ENCODE data around the gene PRG3. TPM values are rescaled to one million over a fixed set of nuclear protein-coding genes. Genes with fewer than 3 reads are reported as not detected.
"Not testable (repeated sequence)": the region's sequence is repeated elsewhere in the genome, so short reads cannot be mapped to it uniquely, and the experiment has no call there.

Gene PRG3
- total and polyA plus RNA-seq, 2 donors from 2014 or later: not detected

DNA sequence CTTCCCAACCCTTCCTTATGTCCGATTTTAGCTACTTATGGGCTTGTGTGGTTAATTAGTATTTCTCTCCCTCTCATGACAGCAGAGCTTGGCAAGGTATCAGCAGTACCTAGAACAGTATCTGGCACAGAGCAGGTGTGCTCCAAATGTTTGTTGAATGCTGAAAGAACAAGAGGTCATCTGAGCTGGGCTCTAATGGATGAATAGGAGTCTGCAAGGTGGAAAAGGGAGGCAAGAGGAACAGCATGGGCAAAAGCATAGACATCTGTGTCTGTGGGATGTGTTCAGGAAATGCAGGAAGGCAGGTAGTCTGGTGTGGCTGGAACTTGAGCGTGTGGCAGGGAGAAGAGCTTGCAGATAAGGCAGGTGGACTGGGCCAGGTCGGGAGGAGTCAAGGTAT, 19.0 kb downstream of the PRG3 start:
- Histone ChIP-seq H3K27me3 (ENCODE audit: control insufficient read depth, insufficient read depth, low read length) (no peaks in the 10 kb centered on the region), H3K27ac (ENCODE audit: low read depth in 2 of 2, low read length in 2 of 2) (no peak overlapping the region), H3K9me3 (ENCODE audit: control insufficient read depth in 2 of 3, insufficient read depth in 1 of 3, low read length in 3 of 3) (no peaks in the 10 kb centered on the region), H3K9ac (ENCODE audit: low read length in 3 of 3) (no peak overlapping the region), H3K4me1 (ENCODE audit: control insufficient read depth in 2 of 3, insufficient read depth in 2 of 3, low read depth in 1 of 3, low read length in 3 of 3) (no peaks in the 10 kb centered on the region), H3K36me3 (ENCODE audit: control insufficient read depth in 2 of 3, insufficient read depth in 3 of 3, low read length in 3 of 3) (no peaks in the 10 kb centered on the region), H3K4me3 (ENCODE audit: low read length in 3 of 3) (no peak overlapping the region)
- intact Hi-C loops (cut with DNase I): no loop called here
- no peak for DNase-seq
- FAIRE-seq: no peak
- TF ChIP-seq, protein P1, sequence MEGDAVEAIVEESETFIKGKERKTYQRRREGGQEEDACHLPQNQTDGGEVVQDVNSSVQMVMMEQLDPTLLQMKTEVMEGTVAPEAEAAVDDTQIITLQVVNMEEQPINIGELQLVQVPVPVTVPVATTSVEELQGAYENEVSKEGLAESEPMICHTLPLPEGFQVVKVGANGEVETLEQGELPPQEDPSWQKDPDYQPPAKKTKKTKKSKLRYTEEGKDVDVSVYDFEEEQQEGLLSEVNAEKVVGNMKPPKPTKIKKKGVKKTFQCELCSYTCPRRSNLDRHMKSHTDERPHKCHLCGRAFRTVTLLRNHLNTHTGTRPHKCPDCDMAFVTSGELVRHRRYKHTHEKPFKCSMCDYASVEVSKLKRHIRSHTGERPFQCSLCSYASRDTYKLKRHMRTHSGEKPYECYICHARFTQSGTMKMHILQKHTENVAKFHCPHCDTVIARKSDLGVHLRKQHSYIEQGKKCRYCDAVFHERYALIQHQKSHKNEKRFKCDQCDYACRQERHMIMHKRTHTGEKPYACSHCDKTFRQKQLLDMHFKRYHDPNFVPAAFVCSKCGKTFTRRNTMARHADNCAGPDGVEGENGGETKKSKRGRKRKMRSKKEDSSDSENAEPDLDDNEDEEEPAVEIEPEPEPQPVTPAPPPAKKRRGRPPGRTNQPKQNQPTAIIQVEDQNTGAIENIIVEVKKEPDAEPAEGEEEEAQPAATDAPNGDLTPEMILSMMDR (IDR thresholded peaks at IDR 0.05; ENCODE audit: borderline replicate concordance, extremely low read depth, insufficient read depth): no peak

DNA sequence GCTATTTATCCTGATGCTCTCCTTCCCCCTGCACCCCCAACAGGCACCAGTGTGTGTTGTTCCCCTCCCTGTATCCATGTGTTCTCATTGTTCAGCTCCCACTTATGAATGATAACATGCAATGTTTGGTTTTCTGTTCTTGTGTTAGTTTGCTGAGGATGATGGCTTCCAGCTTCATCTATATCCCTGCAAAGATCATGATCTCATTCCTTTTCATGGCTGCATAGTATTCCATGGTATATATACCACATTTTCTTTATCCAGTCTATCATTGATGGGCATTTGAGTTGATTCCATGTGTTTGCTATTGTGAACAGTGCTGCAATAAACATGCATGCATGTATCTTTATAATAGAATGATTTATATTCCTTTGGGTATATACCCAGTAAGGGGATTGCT, 19.5 kb downstream of the PRG3 start:
- H3K4me1 ChIP-seq (ENCODE audit: control insufficient read depth in 2 of 3, insufficient read depth in 2 of 3, low read depth in 1 of 3, low read length in 3 of 3); intact Hi-C loops (cut with DNase I); H3K27me3 ChIP-seq (ENCODE audit: control insufficient read depth, insufficient read depth, low read length); H3K4me3 ChIP-seq (ENCODE audit: low read length in 3 of 3); H3K9me3 ChIP-seq (ENCODE audit: control insufficient read depth in 2 of 3, insufficient read depth in 1 of 3, low read length in 3 of 3); H3K9ac ChIP-seq (ENCODE audit: low read length in 3 of 3); DNase-seq; H3K27ac ChIP-seq (ENCODE audit: low read depth in 2 of 2, low read length in 2 of 2); H3K36me3 ChIP-seq (ENCODE audit: control insufficient read depth in 2 of 3, insufficient read depth in 3 of 3, low read length in 3 of 3); FAIRE-seq: not testable (repeated sequence)

DNA sequence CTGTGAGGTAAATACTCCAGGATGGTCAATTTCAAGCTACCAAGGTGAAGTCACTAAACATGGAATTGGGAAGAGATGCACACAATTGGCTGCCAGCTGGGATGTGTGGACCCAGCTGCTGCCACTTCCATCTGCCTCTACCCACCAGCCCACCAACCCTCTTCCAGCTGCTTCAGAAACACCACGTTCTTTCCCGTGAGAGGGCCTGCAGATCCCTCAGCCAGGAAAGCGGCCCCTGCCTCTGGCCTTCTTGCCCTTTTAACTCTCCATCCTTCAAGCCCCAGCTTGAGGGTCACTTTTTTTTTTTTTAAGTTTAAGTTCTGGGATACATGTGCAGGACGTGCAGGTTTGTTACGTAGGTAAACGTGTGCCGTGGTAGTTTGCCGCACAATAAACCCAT, 20.0 kb downstream of the PRG3 start:
- no peaks in the 10 kb centered on the region for H3K9me3 ChIP-seq (ENCODE audit: control insufficient read depth in 2 of 3, insufficient read depth in 1 of 3, low read length in 3 of 3)
- H3K27me3 ChIP-seq (ENCODE audit: control insufficient read depth, insufficient read depth, low read length): no peaks in the 10 kb centered on the region
- no peaks in the 10 kb centered on the region for H3K36me3 ChIP-seq (ENCODE audit: control insufficient read depth in 2 of 3, insufficient read depth in 3 of 3, low read length in 3 of 3)
- H3K4me1 ChIP-seq (ENCODE audit: control insufficient read depth in 2 of 3, insufficient read depth in 2 of 3, low read depth in 1 of 3, low read length in 3 of 3): no peaks in the 10 kb centered on the region
- no peak overlapping the region for H3K4me3 ChIP-seq (ENCODE audit: low read length in 3 of 3)
- DNase-seq: no peak
- no peak overlapping the region for H3K27ac ChIP-seq (ENCODE audit: low read depth in 2 of 2, low read length in 2 of 2)
- no peak for FAIRE-seq
- H3K9ac ChIP-seq (ENCODE audit: low read length in 3 of 3): no peak overlapping the region
- intact Hi-C loops (cut with DNase I): no loop called here
- TF ChIP-seq, protein P1 (IDR thresholded peaks at IDR 0.05; ENCODE audit: borderline replicate concordance, extremely low read depth, insufficient read depth): no peak

DNA sequence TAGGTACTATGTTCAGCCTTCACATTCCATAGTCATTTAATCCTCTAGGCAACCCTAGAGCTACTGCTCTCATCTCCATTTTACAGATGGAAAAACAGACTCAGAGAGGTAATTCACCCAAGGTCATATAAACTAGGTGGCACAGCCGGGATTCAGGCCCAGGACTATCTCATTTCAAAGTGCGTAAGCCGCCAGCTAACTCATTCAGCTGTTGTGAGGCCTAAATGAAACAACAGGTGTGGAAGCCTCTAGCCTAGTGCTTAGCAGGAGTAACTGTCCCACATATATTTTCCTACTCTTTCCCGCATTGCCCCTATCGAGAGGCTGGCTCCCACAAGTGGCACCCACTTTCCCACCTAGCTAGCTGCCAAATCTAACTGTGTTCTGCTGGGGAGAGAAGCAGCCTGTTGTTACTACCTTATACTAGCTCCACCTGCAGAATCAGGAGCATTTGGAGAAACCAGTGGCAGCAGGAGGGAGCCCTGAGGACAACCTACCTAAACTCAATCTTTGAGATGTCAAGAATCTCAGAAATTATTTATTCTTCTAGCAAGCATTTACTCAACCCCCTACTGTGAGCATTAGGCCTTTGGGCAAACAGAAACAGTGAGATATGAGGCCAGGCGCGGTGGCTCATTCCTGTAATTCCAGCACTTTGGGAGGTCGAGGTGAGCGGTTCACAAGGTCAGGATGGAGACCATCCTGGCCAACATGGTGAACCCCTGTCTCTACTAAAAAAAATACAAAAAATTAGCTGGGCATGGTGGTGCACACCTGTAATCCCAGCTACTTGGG, 20.9 kb downstream of the PRG3 start:
- Histone ChIP-seq H3K27me3 (ENCODE audit: control insufficient read depth, insufficient read depth, low read length) (no peaks in the 10 kb centered on the region), H3K9ac (ENCODE audit: low read length in 3 of 3) (no peak overlapping the region), H3K27ac (ENCODE audit: low read depth in 2 of 2, low read length in 2 of 2) (no peak overlapping the region), H3K4me3 (ENCODE audit: low read length in 3 of 3) (no peak overlapping the region), H3K9me3 (ENCODE audit: control insufficient read depth in 2 of 3, insufficient read depth in 1 of 3, low read length in 3 of 3) (no peaks in the 10 kb centered on the region), H3K36me3 (ENCODE audit: control insufficient read depth in 2 of 3, insufficient read depth in 3 of 3, low read length in 3 of 3) (no peaks in the 10 kb centered on the region), H3K4me1 (ENCODE audit: control insufficient read depth in 2 of 3, insufficient read depth in 2 of 3, low read depth in 1 of 3, low read length in 3 of 3) (no peaks in the 10 kb centered on the region)
- intact Hi-C loops (cut with DNase I): no loop called here
- TF ChIP-seq, protein P1 (IDR thresholded peaks at IDR 0.05; ENCODE audit: borderline replicate concordance, extremely low read depth, insufficient read depth): no peak
- FAIRE-seq (no peak), DNase-seq (no peak)

All from kidney (tissue), 14 donors.